ENCODE results near the gene THADA.
"Not testable (repeated sequence)": the region's sequence is repeated elsewhere in the genome, so short reads cannot be mapped to it uniquely, and the experiment has no call there.

Gene THADA

DNA sequence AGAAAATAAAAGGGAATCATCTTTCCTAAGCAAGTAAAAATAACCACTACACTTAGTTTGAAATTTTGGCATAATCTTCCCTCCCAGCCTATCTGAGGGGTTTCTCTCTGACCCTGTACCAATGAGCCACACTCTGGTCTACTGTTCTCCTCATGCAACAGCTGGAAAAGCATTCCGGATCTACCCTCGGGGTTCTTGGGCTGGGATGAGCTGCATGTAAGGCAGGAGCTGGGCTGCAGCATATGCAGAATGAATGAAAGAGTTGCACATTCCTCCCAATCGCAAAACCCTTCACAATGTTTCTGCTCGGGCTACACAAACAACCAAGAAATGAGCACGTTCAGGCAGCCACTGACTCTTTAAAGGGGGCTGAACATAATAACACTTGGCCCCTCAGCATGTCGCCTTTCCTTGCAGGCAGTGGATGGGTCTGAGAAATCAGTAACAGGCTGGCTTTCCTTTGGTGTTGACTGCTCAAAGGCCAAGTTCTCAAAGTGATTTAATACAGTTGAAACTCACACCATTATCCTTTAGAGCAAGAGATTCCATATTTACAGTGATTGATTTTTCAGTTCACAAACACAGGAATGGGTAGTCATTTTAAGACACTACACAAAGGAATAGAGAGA, 189.1 kb downstream of the THADA start:
- no peak for DNase-seq

DNA sequence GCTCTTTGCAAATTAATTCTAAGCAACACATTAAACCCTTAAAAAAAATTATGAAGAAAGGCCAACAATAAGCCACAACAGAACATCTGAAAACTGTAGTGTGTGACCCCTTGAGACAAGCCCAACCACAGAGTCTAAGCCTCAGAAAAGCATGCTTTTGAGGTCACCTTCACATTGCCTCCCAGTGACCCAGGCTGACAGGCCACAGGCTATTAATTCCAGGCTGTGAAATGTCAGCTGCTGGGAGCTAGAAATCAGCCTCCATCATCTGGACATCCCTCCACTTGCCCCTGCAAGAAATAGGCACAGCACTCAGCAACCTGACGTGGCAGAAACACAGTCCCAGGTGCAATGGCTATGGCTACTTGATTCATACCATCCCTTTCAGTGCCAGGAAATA, 190.0 kb downstream of the THADA start:
- no peak for DNase-seq

DNA sequence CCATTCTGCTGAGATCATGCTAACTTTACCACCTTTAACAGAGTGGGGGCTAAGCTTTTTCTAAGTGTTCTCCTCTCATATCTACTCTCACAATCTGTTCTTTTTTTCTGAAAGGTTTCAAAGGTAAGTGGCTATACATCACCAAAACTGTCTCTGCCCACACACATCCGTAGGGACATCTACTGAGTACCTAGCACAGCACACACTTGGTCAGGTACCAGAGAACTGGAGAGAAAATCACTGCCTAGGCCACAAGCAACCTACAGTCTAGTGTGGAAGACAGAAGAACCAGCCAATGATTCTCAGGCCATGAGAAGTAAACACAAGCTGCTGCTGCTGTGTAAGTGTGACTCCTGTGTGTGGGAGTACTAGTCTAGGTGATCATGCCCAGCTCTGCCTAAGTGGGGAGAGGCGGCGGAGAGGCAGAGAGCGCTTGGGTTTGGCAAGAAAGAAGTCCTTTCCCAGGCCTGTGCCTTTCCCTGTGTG, 193.3 kb downstream of the THADA start:
- no peak for DNase-seq

DNA sequence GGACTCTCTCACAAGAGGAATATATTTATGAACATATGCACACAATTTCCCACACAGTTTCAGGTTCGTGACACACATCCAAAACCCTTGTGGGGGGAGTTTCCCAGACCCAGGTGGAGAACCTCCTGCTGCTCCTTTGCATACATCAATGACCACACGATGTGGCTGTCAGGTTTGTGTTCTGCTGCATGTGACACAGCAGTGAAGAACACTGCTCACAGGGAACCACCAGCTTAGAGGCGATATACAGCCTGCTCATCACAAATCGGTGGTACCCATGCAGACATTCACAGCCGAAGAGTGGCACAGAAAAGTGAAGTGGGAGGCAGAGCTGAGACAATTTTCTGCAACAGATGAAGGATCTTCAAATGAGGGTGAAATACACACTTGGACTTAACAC, 193.8 kb downstream of the THADA start:
- DNase-seq = no peak

DNA sequence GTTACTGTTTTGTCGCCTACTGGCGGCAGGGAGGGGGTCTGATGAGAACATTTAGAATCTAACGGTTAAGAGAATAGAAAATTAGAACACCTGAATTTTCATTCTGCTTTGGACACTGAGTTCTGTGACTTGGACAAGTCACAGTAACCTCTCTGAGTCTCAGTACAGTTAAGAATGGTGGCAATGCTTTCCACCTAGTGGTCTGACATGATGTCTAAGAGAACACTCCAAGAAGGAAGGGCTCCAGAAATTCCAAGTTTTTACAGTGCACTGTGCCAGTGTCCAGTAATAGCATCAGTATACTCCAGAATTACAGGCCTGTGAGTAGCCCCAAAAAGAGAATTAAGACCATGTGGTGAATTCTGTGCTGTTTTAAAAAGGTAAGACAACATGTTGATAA, 195.3 kb downstream of the THADA start:
- no peak for DNase-seq

DNA sequence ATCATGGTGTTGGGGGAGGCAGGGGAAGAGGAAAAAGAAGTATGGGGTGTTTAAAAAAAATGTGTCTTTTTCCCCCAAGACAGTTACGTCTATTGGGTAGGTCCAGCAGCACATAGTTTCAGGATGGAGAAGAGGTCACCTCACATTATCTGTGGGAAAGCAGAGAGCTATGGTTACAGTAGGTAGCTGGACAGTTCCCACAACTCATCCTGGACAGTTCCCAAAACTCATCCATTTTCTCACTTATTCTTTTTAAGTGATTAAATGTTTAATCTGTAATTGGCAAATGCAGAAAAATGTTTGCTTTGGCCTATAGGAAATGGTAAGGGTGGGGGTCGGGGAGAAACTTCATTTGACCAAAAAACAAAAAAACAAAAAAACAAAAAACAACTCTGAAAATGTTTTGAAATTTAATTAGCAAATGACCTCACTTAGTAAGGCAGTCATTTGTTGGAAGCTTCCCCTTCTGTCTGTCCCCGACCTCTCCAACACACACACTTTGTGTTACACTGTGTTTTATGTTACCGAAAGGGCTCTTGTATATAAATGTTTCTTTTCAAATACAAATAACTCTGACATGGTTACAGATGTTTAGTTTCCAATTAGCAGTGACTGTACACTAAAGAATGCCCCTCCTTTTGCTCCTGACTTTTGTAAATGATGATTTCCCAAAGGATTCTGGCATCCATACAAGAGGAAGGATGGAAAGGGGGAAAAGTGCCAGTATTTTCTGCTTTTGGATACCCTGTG, 196.1 kb downstream of the THADA start:
- DNase-seq = no peak

DNA sequence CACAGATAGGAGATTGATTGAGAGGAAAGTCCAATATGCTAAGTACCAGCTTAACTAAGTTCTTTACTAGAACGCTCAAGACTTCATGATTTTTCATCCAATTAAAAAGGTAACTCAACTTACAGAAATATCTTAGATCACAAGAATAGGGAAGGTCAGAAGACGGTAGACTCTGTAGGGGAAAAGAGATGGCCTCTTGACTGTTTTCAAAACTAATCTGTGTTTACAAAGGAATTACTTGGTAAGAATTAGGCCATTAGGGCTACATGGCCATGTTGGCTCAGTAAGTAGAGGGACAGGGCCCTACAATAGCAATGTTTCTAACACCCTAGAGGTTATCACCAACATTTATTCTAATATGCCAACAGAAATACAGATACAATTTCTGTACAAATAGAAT, 196.7 kb downstream of the THADA start:
- DNase-seq = no peak

DNA sequence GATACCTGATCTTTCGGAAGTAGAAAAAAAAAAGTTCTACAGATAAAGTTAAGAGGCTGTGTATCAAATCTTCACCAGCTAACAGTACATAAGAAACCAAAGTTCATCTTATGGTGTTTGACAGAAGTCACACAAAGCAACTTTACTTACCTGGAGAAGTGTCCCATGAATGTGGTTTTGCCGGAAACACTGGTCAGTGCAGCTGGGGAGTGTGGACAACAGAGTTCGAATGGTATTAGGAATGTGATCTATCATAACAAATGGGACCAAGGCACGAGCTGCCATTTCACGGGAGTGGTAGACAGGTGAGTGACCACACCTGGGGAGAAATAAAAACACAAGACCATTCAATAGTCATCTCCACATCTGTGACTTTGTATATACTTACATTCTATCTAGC, 198.0 kb downstream of the THADA start:
- DNase-seq = no peak

DNA sequence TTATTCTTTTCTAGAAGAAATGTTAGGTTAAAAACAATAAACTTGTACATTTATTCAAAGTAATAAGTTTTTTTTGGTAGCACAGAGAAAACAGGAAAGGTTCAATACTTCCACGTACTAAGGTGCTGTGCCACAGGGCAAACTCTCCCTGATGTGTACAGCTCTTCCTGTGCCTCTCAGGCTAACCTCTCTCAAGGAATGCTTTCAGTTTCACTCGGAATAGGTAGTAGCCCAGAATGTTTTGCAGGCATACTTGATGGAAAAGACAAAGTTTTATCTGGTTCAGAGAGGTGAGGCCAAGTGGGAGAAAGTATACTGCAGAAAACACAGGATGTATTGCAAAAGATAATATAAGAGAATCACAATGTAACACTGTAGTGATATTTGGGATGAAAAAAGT, 198.4 kb downstream of the THADA start:
- no peak for DNase-seq

DNA sequence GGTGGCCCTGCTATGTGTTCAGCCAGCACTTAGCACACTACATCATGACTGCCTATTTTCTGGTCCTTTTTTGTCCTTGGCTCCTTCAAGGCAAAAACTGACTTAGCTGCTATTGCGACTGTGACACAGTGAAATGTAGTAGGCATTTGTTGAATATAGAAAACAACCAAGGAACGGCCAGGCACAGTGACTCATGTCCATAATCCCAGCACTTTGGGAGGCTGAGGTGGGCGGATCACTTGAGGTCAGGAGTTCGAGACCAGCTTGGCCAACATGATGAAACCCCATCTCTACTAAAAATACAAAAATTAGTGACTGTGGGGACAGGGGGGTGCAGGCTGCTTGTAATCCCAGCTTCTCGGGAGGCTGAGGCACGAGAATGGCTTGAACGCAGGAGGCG, 199.5 kb downstream of the THADA start:
- DNase-seq = not testable (repeated sequence)

DNA sequence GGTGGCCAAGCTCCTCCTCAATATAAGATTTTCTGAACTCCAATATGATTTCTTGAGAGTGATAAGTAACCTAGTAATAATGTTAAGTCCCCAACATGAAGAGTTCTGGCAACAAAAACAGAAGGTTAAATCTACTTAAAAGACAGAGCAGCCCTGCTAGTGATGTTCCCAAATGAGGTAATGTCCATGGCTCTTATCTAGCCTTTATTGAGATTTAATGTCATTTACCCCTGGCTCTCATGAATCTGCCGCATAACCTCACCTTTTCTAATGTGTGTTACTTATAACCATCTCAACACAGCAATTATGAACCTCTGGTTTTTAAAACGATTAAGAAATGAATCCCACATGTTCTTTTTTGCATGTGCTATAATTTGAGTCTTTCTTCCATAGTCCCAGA, 201.9 kb downstream of the THADA start:
- no peak for DNase-seq

DNA sequence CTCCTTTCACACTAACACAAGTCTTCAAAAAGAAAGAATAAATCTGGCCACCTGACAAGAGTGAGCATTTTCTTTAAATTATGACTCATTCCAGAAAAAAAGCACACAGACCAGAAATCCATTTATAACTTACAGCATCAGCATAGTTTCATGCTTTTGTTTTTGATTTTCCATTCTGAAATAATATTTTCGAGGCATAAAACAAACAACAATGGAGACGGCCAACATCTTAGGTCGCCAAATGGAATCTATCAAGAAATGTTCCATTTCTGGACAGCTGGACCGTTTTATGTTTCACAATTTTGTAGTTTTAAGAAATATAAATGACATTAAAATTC, 204.0 kb downstream of the THADA start:
- no peak for DNase-seq

DNA sequence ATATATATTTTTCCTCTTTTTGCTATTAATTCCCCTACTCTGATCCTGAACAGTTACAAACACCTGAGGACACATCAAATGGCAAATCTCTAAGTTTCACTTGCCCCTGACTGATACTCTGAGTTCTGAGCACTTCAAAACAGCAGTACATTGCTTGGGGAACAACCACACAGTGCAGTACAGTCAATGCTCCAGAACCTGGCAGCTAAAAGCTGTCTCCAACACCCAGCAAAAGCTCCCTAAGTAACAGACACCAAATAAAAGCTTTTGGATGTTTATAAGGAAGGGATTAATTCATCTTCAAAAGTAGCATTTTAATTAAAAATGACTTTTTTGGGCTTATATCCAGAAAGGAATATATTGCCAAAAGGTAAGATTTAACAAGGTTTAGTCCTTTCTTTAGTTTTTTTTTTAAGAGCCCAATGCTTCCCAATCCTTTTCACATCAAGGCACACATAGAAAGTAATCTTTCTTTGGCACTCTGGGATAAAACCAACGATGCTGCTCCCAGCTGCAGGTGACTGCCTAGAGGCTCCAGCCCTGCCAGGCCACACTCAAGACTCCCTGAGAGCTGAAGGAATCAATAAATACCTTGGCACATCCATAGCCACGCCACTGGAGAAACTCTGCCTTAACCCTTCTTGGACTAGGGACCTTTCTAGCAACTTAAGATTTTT, 204.5 kb downstream of the THADA start:
- DNase-seq = no peak

DNA sequence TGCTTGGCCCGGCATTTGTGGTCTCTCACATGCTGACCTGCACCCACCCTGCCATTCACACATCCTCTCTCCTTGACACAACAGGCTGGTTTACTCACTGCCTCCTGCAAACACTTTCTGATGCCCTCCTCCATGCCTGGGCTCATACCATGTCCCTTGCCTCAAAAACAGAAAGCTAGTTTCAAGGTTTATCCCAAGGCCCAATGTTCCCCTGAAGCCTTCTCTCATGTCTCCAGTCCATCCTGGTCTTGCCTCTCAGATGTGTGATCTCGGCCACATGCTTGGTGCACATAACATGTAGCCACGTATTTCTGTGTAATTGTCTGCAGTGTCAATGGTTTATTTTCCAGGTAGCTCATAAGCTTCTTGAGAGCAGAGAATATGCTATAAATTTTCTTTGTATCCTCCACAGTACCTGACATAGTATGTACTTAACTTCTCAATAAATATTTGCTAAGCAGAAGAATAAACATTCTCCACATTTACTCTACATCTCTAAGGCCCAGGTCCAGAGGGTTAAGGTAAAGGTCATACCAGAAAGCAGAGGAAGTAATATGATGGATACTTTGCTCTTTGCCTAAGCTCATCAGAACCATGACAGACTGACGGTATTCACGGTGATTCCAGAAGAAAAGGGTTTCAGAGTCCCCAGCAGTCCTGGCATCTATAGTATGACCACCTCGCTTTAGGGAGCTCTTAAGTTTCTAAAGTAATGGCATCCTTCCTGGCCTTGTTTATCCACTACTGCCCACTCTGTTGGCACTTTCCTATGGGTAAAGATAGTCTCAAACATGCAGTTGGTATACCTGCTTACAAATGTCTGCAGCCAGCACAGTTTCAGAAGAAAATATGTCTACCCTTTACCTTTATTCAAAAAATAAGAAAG, 206.0 kb downstream of the THADA start:
- DNase-seq = no peak

DNA sequence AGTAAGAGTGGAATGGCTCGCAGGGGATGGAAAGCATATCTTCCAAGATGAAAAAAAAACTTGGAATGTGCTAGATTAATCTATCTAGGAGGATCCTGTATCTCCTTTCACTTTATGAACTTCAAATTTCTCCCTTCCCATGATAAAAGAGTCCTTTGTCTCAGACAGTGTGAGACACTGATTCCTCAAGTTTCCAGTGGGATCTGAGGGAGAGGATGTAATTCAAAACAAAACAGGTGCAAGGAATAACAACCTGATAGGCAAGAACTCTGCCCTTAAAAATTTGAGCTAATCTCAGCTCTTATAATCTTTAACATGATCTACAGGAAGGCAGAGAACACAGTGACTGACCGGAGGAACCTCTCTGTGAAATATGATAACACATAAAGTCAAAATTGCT, 207.5 kb downstream of the THADA start:
- no peak for DNase-seq

DNA sequence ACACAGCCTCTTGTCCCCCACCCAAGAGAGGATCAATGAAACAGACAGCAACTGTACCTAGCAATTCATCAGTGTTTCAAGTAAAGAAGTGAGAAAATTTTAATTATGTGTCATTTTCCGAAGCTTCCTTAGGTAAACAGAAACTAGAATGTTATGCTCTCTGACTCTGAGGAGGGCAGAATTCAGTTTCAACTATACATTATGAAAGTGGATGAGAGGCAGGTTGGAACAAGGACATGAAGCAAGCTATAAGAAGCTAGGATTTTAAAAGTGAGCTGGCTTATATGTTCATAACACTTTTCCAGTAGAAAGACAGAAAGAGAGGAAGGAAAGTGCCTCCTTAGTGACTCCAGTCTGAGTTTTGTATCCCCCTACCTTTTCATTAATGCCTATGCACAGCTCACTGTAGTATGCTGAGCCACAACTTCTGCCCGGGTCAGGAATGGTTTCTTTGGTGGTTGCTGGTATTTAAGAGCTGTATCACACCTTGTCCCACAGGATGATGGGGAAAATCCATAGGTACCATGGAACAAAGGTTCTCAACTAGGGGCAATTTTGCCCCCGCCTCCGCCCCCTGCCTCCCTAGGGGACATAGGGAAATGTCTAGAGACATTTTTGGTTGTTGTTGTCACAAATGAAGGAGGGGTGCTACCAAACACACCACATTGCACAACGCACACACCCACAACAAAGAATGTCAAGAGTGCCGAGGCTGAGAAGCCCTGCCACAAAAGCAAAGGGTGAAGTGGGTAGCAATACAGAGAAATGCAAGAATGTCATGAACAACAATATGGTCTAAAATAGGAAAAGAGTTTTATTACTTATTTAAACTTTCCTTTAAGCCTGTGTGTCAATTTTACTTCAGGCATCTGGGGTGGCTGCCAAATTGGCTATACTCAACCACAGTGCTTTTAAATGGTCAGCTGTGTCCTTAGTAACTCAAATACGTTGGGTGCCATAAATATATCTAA, 208.5 kb downstream of the THADA start:
- DNase-seq = no peak

DNA sequence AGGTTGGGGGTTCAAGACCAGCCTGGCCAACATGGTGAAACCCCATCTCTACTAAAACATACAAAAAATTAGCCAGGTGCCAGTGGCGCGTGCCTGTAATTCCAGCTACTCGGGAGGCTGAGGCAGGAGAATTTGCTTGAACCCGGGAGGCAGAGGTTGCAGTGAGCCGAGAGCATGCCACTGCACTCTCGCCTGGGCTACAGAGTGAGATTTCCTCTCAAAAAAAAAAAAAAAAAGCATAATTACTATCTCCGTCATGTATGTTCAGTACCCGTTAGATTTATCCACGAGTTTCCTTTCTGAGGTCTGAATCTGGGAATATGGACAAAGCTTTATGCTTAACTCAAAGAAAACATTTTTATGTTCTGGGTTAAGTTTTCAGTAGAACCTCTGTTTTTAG, 209.2 kb downstream of the THADA start:
- DNase-seq = not testable (repeated sequence)

DNA sequence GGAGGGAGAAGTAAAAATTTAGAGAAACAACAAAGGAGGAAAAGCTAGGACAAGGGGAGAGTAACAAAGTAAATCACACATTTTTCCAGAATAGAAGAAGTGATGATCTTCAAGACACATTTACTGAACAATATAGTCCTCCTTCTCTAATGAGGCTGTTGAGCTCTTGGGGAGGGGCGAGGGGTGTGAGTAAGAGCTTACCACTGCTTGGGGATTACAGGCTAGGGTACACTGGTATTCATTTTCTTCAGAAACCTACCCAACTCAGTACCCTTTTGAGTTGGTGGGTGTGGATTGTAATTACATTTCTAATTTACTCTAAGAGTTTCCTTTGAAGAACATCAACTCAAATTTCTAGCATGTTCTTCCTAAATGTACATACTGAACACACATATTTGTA, 211.7 kb downstream of the THADA start:
- no peak for DNase-seq

DNA sequence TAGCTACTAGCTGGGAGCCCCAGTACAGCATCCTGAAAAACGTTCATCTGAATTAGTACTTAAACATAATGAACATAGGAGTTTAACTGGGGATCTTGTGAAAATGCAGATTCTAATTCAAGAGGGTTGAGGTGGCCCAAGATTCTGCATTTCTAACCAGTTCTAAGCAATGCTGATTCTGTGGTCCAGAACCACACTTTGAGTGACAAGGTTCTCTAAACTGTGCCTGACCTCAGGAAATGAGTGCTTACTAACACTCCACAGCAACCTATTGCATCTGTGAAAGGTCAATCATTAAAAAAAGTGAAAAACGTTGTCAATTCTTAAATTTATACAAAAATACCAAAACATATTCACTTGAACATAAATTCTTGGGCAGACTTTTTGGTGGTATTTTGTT, 212.3 kb downstream of the THADA start:
- no peak for DNase-seq

DNA sequence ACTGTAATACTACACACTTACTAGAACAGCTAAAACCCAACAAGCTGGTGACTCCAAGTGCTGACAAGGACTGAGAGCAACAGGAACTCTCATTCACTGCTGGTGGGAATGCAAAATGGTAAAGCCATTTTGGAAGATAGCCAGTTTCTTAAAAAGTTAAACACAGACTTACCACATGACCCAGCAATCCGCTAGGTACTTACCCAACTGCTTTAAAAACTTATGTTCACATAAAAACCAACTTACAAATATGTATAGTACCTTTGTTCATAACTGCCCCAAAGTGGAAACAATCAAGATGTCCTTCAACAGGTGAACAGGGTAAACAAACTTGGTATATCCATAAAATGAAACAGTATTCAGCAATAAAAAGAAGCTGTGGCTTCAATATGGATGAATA, 216.3 kb downstream of the THADA start:
- DNase-seq = no peak

DNA sequence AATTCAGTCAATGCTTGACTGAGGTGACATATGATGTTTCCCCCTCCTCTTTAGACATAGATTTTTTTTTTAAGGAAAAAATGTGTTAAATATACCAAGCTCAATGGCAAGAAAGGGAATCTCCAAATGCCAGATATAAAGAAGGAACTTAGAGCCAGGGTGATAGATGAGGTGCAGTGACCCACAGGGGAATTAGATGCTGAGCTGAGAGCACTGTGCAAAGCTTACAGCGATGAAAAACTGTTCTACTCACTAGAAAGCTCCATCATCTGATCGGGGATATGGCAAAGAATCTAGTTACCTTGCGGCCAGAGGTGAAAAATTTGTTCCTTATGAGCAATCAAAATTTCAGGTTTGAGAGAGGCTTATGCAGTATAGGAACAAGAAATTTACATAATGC, 218.5 kb downstream of the THADA start:
- no peak for DNase-seq

All from central memory CD4-positive, alpha-beta T cell (primary cell).